Naive thymus-derived CD4-positive, alpha-beta T cell (primary cell): ENCODE results near the gene HDAC8. TPM values are rescaled to one million over a fixed set of nuclear protein-coding genes. Genes with fewer than 3 reads are reported as not detected.

Experiments used
- ATAC-seq: fragments of 150-1000 bp; cut with Tn5 transposase; 2 replicates; pipeline ENCODE4 v1.10.0; 2021; ENCODE audit warnings: mild to moderate bottlenecking, moderate library complexity
- CTCF ChIA-PET: fragments of 350-600 bp; sonication (Branson Sonifier 250); formaldehyde crosslinking; loops from one replicate; lab custom pipeline; 2021; ENCODE audit warnings: antibody characterized with exemption; lab: Charles Lee
- POLR2A ChIA-PET: fragments of 350-600 bp; sonication (Branson Sonifier 250); formaldehyde crosslinking; loops from one replicate; lab custom pipeline; 2021; ENCODE audit warnings: antibody characterized with exemption, inconsistent platforms; lab: Charles Lee
- DNase-seq, 9 donors: peaks; one replicate each; pipeline versions ENCODE4 v3.0.0 to v3.0.0-alpha.2; 2020 to 2022; ENCODE audit warnings: mixed read lengths in 1 of 9
- H3K27ac ChIP-seq: one replicate; pipeline ENCODE4 v1.7.0; 2013; ENCODE audit warnings: mild to moderate bottlenecking, low read depth, low read length, moderate library complexity
- H3K27me3 ChIP-seq, 2 donors: one replicate each; pipeline ENCODE4 v1.7.0; 2013; ENCODE audit warnings: low read length in 2 of 2, mild to moderate bottlenecking in 2 of 2, moderate library complexity in 2 of 2; ENCODE audit not compliant: control insufficient read depth in 2 of 2, insufficient read depth in 2 of 2
- H3K36me3 ChIP-seq, 3 experiments: 1 replicate in 2 of 3; 2 replicates in 1 of 3; pipeline ENCODE4 v1.7.0; 2013; ENCODE audit warnings: low read length in 3 of 3, mild to moderate bottlenecking in 3 of 3, moderate library complexity in 1 of 3; ENCODE audit not compliant: insufficient read depth in 3 of 3, control insufficient read depth in 2 of 3
- H3K4me1 ChIP-seq, 2 donors: one replicate each; pipeline ENCODE4 v1.7.0; 2013; ENCODE audit warnings: low read length in 2 of 2, mild to moderate bottlenecking in 2 of 2, moderate library complexity in 1 of 2; ENCODE audit not compliant: control insufficient read depth in 2 of 2, insufficient read depth in 2 of 2
- H3K4me3 ChIP-seq: 2 replicates; pipeline ENCODE4 v1.7.0; 2013; ENCODE audit warnings: mild to moderate bottlenecking, low read length
- H3K9me3 ChIP-seq, 3 experiments: 1 replicate in 2 of 3; 2 replicates in 1 of 3; pipeline ENCODE4 v1.7.0; 2013; ENCODE audit warnings: low read length in 3 of 3; ENCODE audit not compliant: control insufficient read depth in 2 of 3
- H3K27ac Mint-ChIP-seq, 9 donors: one replicate each; pipeline ENCODE4 v1.8.0; 2020 to 2022; ENCODE audit warnings: mixed read lengths in 9 of 9, mild to moderate bottlenecking in 8 of 9, moderate library complexity in 5 of 9, inconsistent platforms in 2 of 9
- H3K27me3 Mint-ChIP-seq, 5 donors: one replicate each; pipeline ENCODE4 v1.8.0; 2021 to 2022; ENCODE audit warnings: mixed read lengths in 5 of 5, mild to moderate bottlenecking in 1 of 5
- H3K36me3 Mint-ChIP-seq, 5 donors: one replicate each; pipeline ENCODE4 v1.8.0; 2020 to 2022; ENCODE audit warnings: mixed read lengths in 5 of 5, mild to moderate bottlenecking in 3 of 5, inconsistent platforms in 1 of 5
- H3K4me1 Mint-ChIP-seq, 7 donors: one replicate each; pipeline ENCODE4 v1.8.0; 2020 to 2022; ENCODE audit warnings: mixed read lengths in 7 of 7, mild to moderate bottlenecking in 3 of 7, inconsistent platforms in 1 of 7
- H3K4me3 Mint-ChIP-seq, 10 donors: one replicate each; pipeline ENCODE4 v1.8.0; 2020 to 2022; ENCODE audit warnings: mild to moderate bottlenecking in 10 of 10, mixed read lengths in 10 of 10, moderate library complexity in 6 of 10, inconsistent platforms in 2 of 10
- H3K9me3 Mint-ChIP-seq, 11 donors: one replicate each; pipeline ENCODE4 v1.8.0; 2020 to 2022; ENCODE audit warnings: mixed read lengths in 11 of 11, mild to moderate bottlenecking in 4 of 11, inconsistent platforms in 1 of 11, moderate library complexity in 1 of 11
- intact Hi-C, 2 donors: fragments of 100-400 bp; cut with micrococcal nuclease; formaldehyde crosslinking; loops; one replicate each; pipeline ENCODE4 v1.15.1; 2023
- polyA plus RNA-seq, 2 donors: library from polyadenylated mRNA; unstranded; fragments of 300-500 nt; fragmentation: Illumina TruSeq; gene quantifications; one replicate each; pipeline ENCODE4 v1.2.3, GENCODE V29; 2021
- total RNA-seq, 6 experiments: library from RNA in 5 of 6; stranded (reverse) in 5 of 6; gene quantifications; 1 replicate in 5 of 6; 2 replicates in 1 of 6; pipeline ENCODE4 v1.2.3 and lab custom pipeline; 2021 to 2026

Gene HDAC8
- total and polyA plus RNA-seq, 7 experiments from 2014 or later, result 11.9 to 30.6 (median 14.8) TPM

- Mint-ChIP-seq H3K4me3 (no peak overlapping the region), H3K36me3 (peaks cover 5 to 17% (median 14%) of the 10 kb centered on the region in 5 donors), H3K4me1 (peaks cover 0 to 19% (median 0%) of the 10 kb centered on the region in 7 donors), H3K27ac (no peak overlapping the region), H3K9me3 (no peaks in the 10 kb centered on the region), H3K27me3 (no peaks in the 10 kb centered on the region)
- no peak overlapping the region for H3K27ac ChIP-seq
- POLR2A ChIA-PET, result no interaction called here
- CTCF ChIA-PET, result no interaction called here
- peaks cover 0 to 10% (median 0%) of the 10 kb centered on the region in 3 experiments for H3K36me3 ChIP-seq
- no peaks in the 10 kb centered on the region for H3K4me1 ChIP-seq
- no peaks in the 10 kb centered on the region for H3K9me3 ChIP-seq
- intact Hi-C loops, result no loop called here
- DNase-seq, result no peak
- no peak for ATAC-seq
- no peaks in the 10 kb centered on the region for H3K27me3 ChIP-seq
- no peak overlapping the region for H3K4me3 ChIP-seq
These were observed 220.9 kb downstream of the HDAC8 start for GRCh38 chrX:72351606-72352334.

- CTCF ChIA-PET, result no interaction called here
- intact Hi-C loops, result no loop called here
- ATAC-seq, result no peak
These were observed 223.5 kb downstream of the HDAC8 start for GRCh38 chrX:72349190-72349589.

GRCh38 chrX:72348247-72348979, 224.2 kb downstream of the HDAC8 start:
- Histone ChIP-seq H3K27ac (no peak overlapping the region), H3K36me3 (peaks cover 0 to 10% (median 0%) of the 10 kb centered on the region in 3 experiments), H3K4me3 (no peak overlapping the region), H3K9me3 (no peaks in the 10 kb centered on the region), H3K4me1 (no peaks in the 10 kb centered on the region), H3K27me3 (no peaks in the 10 kb centered on the region)
- CTCF ChIA-PET, result no interaction called here
- H3K4me1 Mint-ChIP-seq, result peaks cover 0 to 19% (median 0%) of the 10 kb centered on the region in 7 donors
- no peaks in the 10 kb centered on the region for H3K27me3 Mint-ChIP-seq
- no peak overlapping the region for H3K27ac Mint-ChIP-seq
- DNase-seq, result no peak
- intact Hi-C loops, result no loop called here
- peaks cover 5 to 15% (median 13%) of the 10 kb centered on the region in 5 donors for H3K36me3 Mint-ChIP-seq
- H3K4me3 Mint-ChIP-seq, result no peak overlapping the region
- no peak for ATAC-seq
- H3K9me3 Mint-ChIP-seq, result no peaks in the 10 kb centered on the region
- POLR2A ChIA-PET, result no interaction called here

More at GRCh38 chrX:72349190-72349589, 223.5 kb downstream of the HDAC8 start:
- Mint-ChIP-seq H3K36me3 (peaks cover 5 to 15% (median 13%) of the 10 kb centered on the region in 5 donors), H3K27ac (peak overlapping the region in 1 of 9 donors; percentile 56), H3K9me3 (no peaks in the 10 kb centered on the region), H3K27me3 (no peaks in the 10 kb centered on the region), H3K4me1 (peaks cover 0 to 19% (median 0%) of the 10 kb centered on the region in 7 donors), H3K4me3 (no peak overlapping the region)
- POLR2A ChIA-PET, result no interaction called here
- no peak overlapping the region for H3K4me3 ChIP-seq
- no peak overlapping the region for H3K27ac ChIP-seq
- H3K4me1 ChIP-seq, result no peaks in the 10 kb centered on the region
- H3K9me3 ChIP-seq, result no peaks in the 10 kb centered on the region
- peak in 1 of 9 donors; percentile 21 for DNase-seq
- no peaks in the 10 kb centered on the region for H3K27me3 ChIP-seq
- peaks cover 0 to 10% (median 0%) of the 10 kb centered on the region in 3 experiments for H3K36me3 ChIP-seq

- DNase-seq, result no peak
- Histone ChIP-seq H3K27me3 (no peaks in the 10 kb centered on the region), H3K36me3 (peaks cover 0 to 10% (median 0%) of the 10 kb centered on the region in 3 experiments), H3K27ac (no peak overlapping the region), H3K4me1 (no peaks in the 10 kb centered on the region), H3K4me3 (no peak overlapping the region), H3K9me3 (no peaks in the 10 kb centered on the region)
- ChIA-PET POLR2A (no interaction called here), CTCF (no interaction called here)
- H3K4me3 Mint-ChIP-seq, result no peak overlapping the region
- no peak overlapping the region for H3K27ac Mint-ChIP-seq
- peaks cover 0 to 19% (median 0%) of the 10 kb centered on the region in 7 donors for H3K4me1 Mint-ChIP-seq
- ATAC-seq, result no peak
- H3K9me3 Mint-ChIP-seq, result no peaks in the 10 kb centered on the region
- H3K36me3 Mint-ChIP-seq, result peaks cover 5 to 15% (median 13%) of the 10 kb centered on the region in 5 donors
- intact Hi-C loops, result no loop called here
- no peaks in the 10 kb centered on the region for H3K27me3 Mint-ChIP-seq
These were observed 225.3 kb downstream of the HDAC8 start for GRCh38 chrX:72347366-72347765.

- Mint-ChIP-seq H3K36me3 (peaks cover 5 to 13% (median 10%) of the 10 kb centered on the region in 5 donors), H3K27me3 (no peaks in the 10 kb centered on the region), H3K4me3 (no peak overlapping the region), H3K4me1 (peaks cover 0 to 15% (median 0%) of the 10 kb centered on the region in 7 donors), H3K27ac (no peak overlapping the region), H3K9me3 (no peaks in the 10 kb centered on the region)
- Histone ChIP-seq H3K27ac (no peak overlapping the region), H3K27me3 (no peaks in the 10 kb centered on the region), H3K9me3 (no peaks in the 10 kb centered on the region), H3K36me3 (peaks cover 0 to 6% (median 0%) of the 10 kb centered on the region in 3 experiments), H3K4me3 (no peak overlapping the region), H3K4me1 (no peaks in the 10 kb centered on the region)
- no peak for ATAC-seq
- intact Hi-C loops, result no loop called here
- ChIA-PET CTCF (no interaction called here), POLR2A (no interaction called here)
- no peak for DNase-seq
These were observed 226.2 kb downstream of the HDAC8 start for GRCh38 chrX:72346302-72346949.

GRCh38 chrX:72340626-72341025, 232.0 kb downstream of the HDAC8 start:
- Mint-ChIP-seq H3K9me3 (no peaks in the 10 kb centered on the region), H3K4me3 (no peak overlapping the region), H3K4me1 (peaks cover 0 to 4% (median 0%) of the 10 kb centered on the region in 7 donors), H3K27me3 (no peaks in the 10 kb centered on the region), H3K36me3 (peaks cover 0 to 16% (median 7%) of the 10 kb centered on the region in 5 donors), H3K27ac (no peak overlapping the region)
- H3K4me1 ChIP-seq, result no peaks in the 10 kb centered on the region
- H3K9me3 ChIP-seq, result no peaks in the 10 kb centered on the region
- ChIA-PET CTCF (no interaction called here), POLR2A (no interaction called here)
- no peaks in the 10 kb centered on the region for H3K36me3 ChIP-seq
- ATAC-seq, result no peak
- no peaks in the 10 kb centered on the region for H3K27me3 ChIP-seq
- no peak overlapping the region for H3K4me3 ChIP-seq
- no peak overlapping the region for H3K27ac ChIP-seq
- no peak for DNase-seq
- intact Hi-C loops, result no loop called here
